ENCODE measurements around the gene ATP8B1.

DNA sequence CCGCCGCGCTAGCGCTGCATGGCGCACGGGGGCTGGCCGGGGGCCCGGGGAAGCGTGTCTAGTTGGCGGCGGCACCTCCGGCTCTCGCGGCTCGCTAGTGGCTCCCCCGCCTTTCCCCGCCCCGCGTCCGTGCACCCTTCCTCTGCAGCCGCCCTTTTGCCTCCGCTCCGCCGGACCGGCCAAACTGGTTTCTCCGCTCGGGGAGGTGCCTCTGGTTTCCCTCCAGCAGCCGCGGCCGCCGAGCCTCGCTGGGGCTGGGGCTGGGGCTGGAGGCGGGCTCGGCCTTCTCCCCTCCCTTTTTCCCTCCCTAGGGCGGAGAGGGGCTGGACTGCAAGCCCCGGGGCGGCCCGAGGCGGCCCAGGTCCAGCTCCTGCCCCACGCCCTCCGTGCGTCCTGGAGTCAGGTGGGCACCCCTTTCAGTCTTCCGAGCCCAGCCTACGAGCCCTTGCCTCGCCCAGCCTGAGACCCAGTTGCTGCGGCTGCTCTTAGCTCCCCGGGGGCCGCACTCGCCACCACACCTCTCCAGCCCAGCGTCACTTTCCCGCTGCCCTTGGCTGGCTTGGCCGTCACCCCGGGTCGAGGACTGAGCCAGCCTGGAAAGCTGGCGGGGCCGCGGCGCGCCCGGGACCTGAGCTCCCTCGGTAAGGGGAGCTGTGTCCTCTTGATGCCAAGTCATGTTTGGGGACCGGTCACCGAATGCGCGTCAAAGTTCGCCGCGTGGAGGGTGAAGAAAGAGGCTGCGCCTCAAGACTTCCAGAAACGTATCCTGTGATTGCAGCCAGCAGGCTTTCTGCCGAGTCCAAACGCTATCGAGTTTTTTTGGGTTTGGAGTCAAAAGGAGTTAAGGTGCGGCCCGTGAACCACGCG, at the start of gene ATP8B1:
- TF ChIP-seq GATA3 (IDR thresholded peaks at IDR 0.05; ENCODE audit: low read depth, low read length) (no peak), GATA2 (IDR thresholded peaks at IDR 0.05; ENCODE audit: low read depth, low read length) (no peak)
